Fibroblast of skin of abdomen (primary cell): ENCODE data around the gene TMEM132D.
"Not testable (repeated sequence)": the region's sequence is repeated elsewhere in the genome, so short reads cannot be mapped to it uniquely, and the experiment has no call there.

ENCODE experiments used
- DNase-seq: peaks from one replicate; pipeline ENCODE4 v3.0.0-alpha.2; 2013

TMEM132D gene

GRCh38 chr12:129579879-129580278 is 323.9 kb downstream of the TMEM132D start:
- no peak for DNase-seq

DNA sequence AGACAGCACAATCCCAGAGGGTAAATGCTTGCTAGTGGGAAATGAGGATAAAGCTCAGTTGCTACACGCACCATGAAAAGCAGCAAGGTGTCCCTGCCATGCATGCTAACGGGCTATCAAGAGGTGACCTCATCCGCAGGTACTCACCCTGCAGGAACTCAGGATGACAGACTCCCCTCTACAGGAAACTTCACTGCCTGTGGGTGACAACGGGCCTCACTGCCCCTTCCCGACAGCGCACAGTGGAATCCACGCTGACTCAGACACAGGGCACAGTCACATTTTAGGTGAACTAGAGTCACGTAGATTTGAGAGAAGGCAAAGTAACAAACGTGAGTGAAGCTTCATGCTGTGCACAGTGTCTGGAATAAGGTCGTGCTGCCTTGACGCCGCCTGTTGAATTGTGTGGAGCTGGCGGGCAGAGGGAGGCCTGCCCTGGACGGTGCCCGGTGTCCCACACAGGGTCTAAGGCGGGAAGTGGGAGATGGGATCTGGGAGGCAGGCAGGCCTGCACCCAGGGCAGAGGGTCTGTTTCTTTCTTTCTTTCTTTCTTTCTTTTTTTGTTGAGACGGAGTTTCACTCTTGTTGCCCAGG is 331.8 kb downstream of the TMEM132D start:
- DNase-seq = no peak

DNA sequence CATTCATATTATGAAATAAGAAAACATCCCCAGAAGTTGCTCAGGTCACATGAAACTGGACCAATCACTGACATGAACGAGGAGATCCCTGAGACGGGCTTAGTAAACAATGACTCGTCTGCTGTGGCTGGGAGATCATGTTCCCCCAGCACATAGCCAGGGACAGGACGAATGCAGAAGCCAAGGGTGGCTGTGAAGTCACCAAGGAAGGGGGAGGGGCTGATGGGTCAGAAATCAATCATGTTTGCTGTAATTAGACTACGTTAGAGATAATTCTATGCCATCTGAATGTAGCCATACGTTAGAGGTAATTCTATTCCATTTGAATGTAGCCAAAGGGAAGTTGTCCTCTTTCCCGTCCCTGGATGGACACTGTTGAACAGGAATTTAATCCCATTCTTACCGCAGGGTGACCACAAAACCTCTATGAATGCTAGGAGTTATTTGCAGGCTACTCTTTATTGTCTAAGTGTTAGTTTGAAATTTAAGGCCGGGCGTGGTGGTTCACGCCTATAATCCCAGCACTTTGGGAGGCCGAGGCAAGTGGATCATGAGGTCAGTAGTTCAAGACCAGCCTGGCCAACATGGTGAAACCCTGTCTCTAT is 332.9 kb downstream of the TMEM132D start:
- DNase-seq = no peak

GRCh38 chr12:129566800-129567199 is 337.0 kb downstream of the TMEM132D start:
- no peak for DNase-seq

DNA sequence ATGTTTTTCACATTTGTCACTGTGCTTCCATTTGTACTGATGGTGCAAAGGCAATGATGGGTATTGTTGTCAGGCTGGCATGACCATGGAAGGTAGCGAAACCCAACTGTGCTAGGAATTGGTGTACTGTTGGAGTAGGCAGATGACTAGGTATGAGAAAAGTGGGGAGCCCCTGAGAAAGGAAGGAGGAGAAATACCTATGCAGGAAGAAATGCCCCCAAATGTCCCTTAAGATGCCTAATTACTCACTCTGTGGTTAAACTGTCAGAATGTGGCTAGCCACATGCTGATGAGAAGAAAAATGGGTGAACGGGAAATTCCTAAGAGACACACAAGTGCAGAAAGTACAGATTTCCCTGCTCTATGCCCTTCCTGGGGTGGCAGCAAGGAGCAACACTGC is 339.1 kb downstream of the TMEM132D start:
- no peak for DNase-seq

DNA sequence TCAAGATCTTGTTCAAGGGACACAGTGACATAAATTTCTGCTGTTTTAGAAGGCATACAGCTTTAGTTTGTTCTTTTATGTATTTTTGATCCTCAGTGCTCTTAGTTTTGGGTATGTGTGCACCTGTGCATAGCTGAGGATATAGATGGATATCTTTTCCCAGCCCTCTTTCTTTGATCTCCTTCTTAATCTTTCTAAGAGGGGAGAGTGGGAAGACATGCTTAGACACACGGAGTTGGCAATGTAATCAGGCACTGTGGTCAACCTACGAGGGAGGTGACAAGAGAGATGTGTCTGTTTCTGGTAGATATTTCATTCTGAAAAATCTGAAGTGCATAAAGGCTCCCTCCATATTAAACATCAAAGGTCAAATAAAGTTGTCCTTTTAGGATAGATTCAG is 340.6 kb downstream of the TMEM132D start:
- DNase-seq = no peak

- DNase-seq = no peak
These were observed 342.5 kb downstream of the TMEM132D start for GRCh38 chr12:129561304-129561703.

DNA sequence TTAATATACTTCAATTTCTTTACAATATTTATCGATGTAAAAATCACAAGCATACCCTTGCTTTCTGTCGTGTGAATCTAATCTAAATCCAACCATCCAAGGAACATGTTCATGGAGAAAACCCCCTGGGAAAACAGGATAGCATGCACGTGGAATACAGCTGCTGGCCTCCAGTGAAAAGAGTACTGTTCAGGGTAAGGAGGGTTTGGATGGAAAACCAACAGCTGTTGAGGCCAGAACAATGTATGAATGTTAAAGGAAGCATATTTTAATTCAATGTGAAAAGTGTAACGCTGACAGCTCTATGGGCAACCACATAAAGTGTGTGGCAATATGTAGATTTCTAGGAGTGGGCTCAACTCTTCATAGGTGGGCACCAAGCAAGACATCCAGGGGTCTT is 344.0 kb downstream of the TMEM132D start:
- no peak for DNase-seq

DNA sequence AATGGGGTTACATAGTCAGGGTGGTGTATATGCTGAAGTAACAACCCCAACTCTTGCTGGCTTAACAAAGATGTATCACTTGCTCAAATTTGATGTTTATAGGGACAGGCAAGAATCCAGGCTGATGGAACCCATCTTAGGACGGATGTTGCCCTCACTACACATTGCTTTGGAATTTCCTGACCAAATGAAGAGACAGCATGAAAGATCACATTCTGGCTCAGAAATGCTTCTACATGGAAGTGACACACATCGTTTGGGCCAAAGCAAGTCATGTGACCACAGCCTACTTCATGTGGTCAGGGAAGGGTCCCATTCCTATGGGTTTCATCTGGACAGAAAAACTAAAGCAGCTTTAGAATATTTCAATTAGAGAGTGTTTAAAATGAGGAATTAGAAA is 345.8 kb downstream of the TMEM132D start:
- peak; percentile 35 for DNase-seq

- no peak for DNase-seq
These were observed 347.7 kb downstream of the TMEM132D start for GRCh38 chr12:129556082-129556481.

DNA sequence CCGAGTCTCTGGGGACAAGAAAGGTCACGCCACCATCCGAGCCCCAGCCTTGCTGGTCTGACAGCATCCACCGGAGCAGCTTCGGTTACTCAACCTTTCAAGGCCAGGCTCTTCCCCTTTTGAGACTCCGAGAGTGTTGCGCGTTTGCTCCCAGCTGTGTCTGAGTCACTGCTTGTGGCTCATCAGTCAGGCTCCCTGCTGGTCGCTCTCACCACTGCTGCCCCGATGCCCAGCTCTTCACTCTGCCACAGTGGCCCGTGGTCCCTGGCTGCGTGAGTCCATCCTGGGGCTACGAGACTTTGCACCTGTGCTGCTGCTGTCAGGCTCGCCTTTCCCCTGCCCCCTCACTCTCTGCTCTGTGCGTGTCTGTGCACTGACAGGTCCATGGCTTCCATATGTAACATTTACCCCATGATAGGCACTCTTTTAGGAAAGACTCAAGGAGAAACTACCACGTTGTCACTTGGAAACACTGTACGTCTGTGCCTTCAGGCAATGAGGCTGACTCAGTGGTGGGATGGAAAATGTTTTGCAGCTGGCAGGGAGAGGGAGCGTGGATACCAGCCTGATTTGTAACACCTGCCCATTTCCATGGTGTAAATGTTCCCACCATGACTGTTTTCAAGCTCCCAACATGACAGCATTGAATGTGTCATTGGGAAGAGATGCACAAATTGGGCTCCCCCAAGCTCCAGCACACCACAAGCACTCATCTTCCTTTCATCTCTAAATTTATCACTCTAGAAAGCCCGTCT is 350.7 kb downstream of the TMEM132D start:
- DNase-seq = no peak

GRCh38 chr12:129551441-129551840 is 352.4 kb downstream of the TMEM132D start:
- DNase-seq = no peak

DNA sequence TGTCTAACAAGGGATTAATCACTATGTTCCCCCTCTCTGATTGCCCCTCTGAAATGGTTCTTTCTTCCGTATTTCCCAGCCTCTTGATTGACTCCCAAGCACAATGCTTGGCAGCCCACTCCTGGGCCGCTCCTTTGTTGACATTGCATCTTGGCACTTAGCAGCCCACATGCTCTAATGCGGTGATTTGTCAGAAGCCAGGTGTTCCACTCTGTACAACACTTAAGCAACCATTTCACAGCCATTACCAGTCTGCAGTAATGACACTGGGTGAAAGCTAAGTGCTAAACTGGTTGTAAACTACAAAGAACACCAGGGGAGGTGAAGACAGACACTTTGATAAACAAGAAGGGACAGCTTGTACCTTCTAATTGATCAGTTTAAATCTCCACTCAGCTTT is 353.5 kb downstream of the TMEM132D start:
- no peak for DNase-seq

DNA sequence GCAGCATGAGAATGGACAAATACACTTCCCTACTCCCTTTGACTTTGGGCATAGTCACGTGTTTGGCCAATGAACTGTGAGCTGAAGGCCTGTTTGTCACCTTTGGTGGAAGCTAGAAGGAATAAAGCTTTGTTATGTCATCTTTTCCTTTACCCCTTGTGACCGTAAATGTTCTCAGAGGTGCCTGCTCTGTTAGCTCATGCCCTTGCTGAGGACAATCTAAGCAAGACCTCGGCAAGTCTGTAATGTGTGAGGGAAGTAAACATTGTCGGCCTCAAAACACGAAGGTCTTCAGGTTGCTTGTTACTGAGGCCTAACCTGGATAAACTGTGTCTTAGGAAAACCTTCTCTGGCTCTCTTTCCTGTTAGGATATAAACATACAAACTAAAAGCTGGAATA is 354.2 kb downstream of the TMEM132D start:
- no peak for DNase-seq

DNA sequence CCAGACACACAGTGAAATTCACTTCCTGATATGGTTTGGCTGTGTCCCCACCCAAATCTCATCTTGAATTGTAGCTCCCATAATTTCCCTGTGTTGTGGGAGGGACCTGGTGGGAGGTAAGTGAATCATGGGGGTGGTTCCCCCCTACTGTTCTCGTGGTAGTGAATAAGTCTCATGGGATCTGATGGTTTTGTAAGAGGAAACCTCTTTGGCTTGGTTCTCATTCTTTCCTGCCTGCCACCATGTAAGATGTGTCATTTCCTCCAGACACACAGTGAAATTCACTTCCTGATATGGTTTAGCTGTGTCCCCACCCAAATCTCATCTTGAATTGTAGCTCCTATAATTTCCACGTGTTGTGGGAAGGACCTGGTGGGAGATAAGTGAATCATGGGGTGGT is 354.8 kb downstream of the TMEM132D start:
- not testable (repeated sequence) for DNase-seq

- no peak for DNase-seq
These were observed 359.1 kb downstream of the TMEM132D start for GRCh38 chr12:129544716-129545115.

GRCh38 chr12:129540954-129541353 is 362.9 kb downstream of the TMEM132D start:
- DNase-seq = no peak

DNA sequence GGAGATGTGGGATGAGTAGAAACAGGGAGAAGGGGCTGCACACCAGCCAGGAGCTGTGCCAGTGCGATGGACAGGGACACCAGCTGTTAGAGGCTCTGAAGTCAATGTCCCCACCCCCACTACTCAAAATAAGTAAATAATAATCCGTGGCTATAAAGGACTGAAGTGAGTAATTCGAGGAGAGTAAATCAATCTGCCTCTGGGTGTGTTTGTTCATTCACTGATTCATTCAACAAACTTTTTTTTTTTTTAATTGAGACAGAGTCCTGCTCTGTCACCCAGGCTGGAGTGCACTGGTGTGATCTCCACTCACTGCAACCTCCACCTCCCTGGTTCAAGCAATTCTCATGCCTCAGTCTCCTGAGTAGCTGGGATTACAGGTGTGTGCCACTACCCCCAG is 363.6 kb downstream of the TMEM132D start:
- no peak for DNase-seq

DNA sequence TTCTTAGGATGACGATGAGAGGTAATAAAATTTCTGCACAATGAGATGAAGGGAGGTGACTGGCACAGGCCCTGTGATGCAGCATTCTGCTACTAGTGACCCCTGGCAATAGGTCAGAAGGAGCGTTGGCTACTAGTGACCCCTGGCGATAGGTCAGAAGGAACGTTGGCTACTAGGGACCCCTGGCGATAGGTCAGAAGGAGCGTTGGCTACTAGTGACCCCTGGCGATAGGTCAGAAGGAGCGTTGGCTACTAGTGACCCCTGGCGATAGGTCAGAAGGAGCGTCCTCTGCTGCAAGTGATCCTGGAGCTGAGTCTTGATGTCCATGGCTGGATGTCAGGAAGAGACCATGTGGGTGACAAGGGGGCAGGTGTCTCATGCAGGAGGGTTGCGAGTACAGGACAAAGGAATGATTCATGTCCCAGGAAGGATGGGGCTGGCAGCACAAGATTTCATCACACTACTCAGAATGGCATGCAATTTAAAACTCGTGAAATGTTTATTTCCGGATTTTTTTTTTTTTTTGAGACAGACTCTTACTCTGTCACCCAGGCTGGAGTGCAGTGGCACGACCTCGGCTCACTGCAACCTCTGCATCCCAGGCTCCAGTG is 365.0 kb downstream of the TMEM132D start:
- DNase-seq = not testable (repeated sequence)

- DNase-seq = no peak
These were observed 365.7 kb downstream of the TMEM132D start for GRCh38 chr12:129538137-129538536.

DNA sequence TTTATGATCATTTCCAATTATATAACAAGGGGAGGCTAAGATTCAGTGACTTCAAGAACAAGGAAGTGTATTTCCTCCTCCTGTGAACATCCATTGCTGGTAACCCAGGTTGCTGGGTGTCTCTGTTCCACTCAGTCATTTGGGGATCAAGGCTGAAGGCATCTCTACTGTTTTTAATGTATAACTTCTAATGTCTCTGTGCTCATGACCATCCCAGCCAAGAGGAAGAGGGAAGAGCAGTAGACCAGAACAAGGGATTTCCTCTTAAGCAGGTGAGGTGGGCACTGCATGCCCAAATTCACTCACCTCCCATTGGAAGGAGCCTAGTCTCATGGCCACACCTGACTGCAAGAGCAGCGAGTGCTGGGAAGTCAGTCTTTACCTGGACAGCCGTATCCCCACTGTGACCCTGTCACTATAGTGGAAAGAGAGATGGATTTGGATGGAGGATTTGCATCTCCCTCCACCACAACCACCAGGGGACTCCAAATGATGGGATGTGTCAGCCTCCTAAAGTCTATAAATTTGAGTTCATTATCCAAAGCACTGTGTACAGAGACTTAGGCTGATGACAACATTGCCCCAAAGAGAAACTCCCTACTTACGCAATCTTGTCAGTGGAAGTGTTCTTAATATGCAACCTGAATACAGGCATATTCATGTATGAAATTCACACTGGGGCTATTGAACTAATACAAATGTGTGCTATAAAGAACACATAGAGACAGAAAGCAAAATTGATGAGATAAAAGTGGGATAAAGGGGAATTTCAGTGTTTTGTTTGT is 368.7 kb downstream of the TMEM132D start:
- DNase-seq = no peak

DNA sequence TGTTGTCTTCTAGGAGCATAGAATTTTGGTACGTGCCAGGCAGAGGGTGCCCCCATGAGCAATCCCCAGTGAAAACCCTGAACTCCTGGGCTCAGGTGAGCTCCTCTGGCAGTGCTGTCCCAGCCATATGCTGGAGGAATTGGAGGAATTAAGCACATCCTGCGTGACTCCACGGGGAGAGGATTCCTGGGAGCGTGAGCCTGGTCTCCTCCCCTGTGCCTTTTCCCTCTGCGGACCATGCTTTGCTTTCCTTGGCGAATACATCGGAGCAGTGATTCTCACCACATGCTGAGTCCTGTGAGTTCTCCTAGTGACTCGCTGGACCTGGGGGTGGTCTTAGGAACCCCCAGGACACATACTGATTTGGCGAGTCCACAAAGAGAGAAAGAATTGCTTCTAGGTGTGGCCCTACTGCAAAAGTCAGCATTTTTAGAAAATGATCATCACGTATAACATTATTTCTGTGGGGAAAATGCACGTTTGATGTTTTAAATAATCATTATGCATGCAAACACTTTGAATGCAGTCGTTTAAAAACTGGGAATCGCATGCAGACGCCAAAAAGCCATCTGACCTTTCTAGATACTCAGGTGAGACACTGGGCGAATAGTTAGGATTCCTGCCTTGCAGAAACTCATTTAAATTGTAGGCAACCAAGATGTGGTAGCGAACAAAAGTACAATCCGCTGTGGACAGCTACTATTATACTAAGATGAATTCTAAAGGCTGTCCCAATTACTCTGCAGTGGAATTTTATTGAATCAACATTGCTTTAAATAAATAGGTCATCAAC is 370.9 kb downstream of the TMEM132D start:
- no peak for DNase-seq
